Parathyroid adenoma (tissue), 2 donors: ENCODE results near the gene ITFG1.

ENCODE experiments used
- H2AFZ ChIP-seq: fragments of 300-600 bp; sonication (generic); one replicate; pipeline ENCODE4 v1.7.0; 2017; ENCODE audit warnings: antibody characterized with exemption, mild to moderate bottlenecking
- H3K27ac ChIP-seq: fragments of 300-600 bp; sonication (generic); one replicate; pipeline ENCODE4 v1.7.0; 2017
- H3K27me3 ChIP-seq: fragments of 300-600 bp; sonication (generic); one replicate; pipeline ENCODE4 v1.7.0; 2017; ENCODE audit warnings: low read length; ENCODE audit not compliant: control insufficient read depth, insufficient read depth
- H3K36me3 ChIP-seq: fragments of 300-600 bp; sonication (generic); one replicate; pipeline ENCODE4 v1.7.0; 2017; ENCODE audit warnings: low read length; ENCODE audit not compliant: control insufficient read depth, insufficient read depth
- H3K4me1 ChIP-seq: fragments of 300-600 bp; sonication (generic); one replicate; pipeline ENCODE4 v1.7.0; 2017; ENCODE audit warnings: control low read depth
- H3K4me2 ChIP-seq: fragments of 300-600 bp; sonication (generic); one replicate; pipeline ENCODE4 v1.7.0; 2017; ENCODE audit warnings: low read length
- H3K4me3 ChIP-seq: fragments of 300-600 bp; sonication (generic); one replicate; pipeline ENCODE4 v1.7.0; 2017; ENCODE audit warnings: low read depth, low read length
- H3K79me2 ChIP-seq: fragments of 300-600 bp; sonication (generic); one replicate; pipeline ENCODE4 v1.7.0; 2017; ENCODE audit warnings: control low read depth
- H3K9ac ChIP-seq: fragments of 300-600 bp; sonication (generic); one replicate; pipeline ENCODE4 v1.7.0; 2017; ENCODE audit warnings: mild to moderate bottlenecking
- H3K9me3 ChIP-seq: fragments of 300-600 bp; sonication (generic); one replicate; pipeline ENCODE4 v1.7.0; 2017; ENCODE audit warnings: low read length; ENCODE audit not compliant: control insufficient read depth
- CTCF ChIP-seq: fragments of 300-600 bp; sonication (generic); IDR thresholded peaks from one replicate; pipeline ENCODE4 v1.7.0; 2017; ENCODE audit warnings: antibody characterized with exemption, mild to moderate bottlenecking
- donor health status: primary hyperparathyroidism.

ITFG1 gene

GRCh38 chr16:47247690-47248089 lies 213.2 kb downstream of the ITFG1 start:
- no peak overlapping the region for H3K4me2 ChIP-seq
- H2AFZ ChIP-seq, result no peak overlapping the region
- no peaks in the 10 kb centered on the region for H3K4me1 ChIP-seq
- H3K9ac ChIP-seq, result no peak overlapping the region
- no peaks in the 10 kb centered on the region for H3K9me3 ChIP-seq
- H3K36me3 ChIP-seq, result no peaks in the 10 kb centered on the region
- H3K27me3 ChIP-seq, result no peaks in the 10 kb centered on the region
- H3K79me2 ChIP-seq, result no peaks in the 10 kb centered on the region
- no peak overlapping the region for H3K27ac ChIP-seq
- H3K4me3 ChIP-seq, result no peak overlapping the region
- no peak for TF ChIP-seq CTCF

DNA sequence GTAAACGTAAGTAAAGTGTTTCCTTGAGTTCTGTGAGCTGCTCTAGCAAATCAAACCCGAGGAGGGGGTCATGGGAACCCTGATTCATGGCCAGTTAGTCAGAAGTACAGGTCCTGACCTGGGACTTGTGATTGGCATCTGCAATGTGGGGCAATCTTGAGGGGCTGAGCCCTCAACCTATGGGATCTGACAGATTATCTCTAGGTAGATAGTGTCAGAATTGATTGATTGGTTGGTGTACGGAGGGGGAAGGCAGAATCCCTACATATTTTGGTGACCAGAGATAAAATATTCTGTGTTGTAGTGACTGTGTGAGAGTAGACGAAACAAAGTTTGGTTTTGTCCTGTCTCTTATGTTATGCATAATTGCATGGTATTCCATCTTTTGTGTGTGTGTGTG lies 216.7 kb downstream of the ITFG1 start:
- Histone ChIP-seq H2AFZ (no peak overlapping the region), H3K9ac (no peak overlapping the region), H3K9me3 (no peaks in the 10 kb centered on the region), H3K4me3 (no peak overlapping the region), H3K27me3 (no peaks in the 10 kb centered on the region), H3K36me3 (no peaks in the 10 kb centered on the region), H3K4me2 (no peak overlapping the region), H3K27ac (no peak overlapping the region), H3K4me1 (no peaks in the 10 kb centered on the region), H3K79me2 (no peaks in the 10 kb centered on the region)
- TF ChIP-seq CTCF, result no peak

DNA sequence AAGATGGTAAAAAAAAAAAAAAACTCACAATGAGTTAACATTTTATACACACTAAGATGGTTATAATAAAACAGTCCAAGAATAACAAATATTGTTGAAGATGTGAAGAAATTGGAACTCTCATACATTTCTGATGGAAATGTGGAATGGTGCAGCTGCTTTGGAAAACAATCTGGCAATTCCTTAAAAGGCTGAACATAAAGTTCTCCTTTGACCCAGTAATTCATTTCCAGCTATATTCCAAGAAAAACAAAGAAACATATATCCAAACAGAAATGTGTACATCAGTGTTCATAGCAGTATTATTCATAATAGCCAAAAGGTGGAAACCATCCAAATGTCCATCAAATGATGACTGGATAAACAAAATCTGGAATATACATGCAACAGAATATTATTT lies 219.8 kb downstream of the ITFG1 start:
- no peak overlapping the region for H3K4me2 ChIP-seq
- H3K79me2 ChIP-seq, result no peaks in the 10 kb centered on the region
- H2AFZ ChIP-seq, result no peak overlapping the region
- H3K4me1 ChIP-seq, result no peaks in the 10 kb centered on the region
- TF ChIP-seq CTCF, result no peak
- H3K4me3 ChIP-seq, result no peak overlapping the region
- no peaks in the 10 kb centered on the region for H3K27me3 ChIP-seq
- no peaks in the 10 kb centered on the region for H3K36me3 ChIP-seq
- no peak overlapping the region for H3K27ac ChIP-seq
- H3K9me3 ChIP-seq, result no peaks in the 10 kb centered on the region
- no peak overlapping the region for H3K9ac ChIP-seq

DNA sequence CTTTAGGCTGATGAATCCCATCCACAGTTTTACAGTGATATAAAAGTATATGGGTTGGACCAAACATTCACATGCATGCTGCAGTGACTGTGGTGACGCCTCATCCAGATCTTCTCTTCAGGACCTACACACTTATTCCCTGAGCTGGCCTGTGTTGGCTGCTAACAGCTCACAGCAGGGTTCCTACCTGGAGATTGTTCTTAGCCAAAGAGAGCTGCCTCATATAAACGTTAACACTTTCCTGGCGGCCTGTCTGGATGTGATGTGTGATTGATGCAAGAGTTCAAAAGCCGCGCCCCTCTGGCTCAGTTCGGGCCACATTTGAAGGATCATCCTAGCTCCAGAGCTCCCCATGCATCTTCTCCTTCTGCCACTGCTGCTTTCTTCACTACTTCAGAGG lies 224.1 kb downstream of the ITFG1 start:
- H3K9me3 ChIP-seq, result no peaks in the 10 kb centered on the region
- no peaks in the 10 kb centered on the region for H3K4me1 ChIP-seq
- no peak overlapping the region for H3K4me2 ChIP-seq
- H3K27ac ChIP-seq, result no peak overlapping the region
- H3K79me2 ChIP-seq, result no peaks in the 10 kb centered on the region
- no peaks in the 10 kb centered on the region for H3K36me3 ChIP-seq
- no peaks in the 10 kb centered on the region for H3K27me3 ChIP-seq
- no peak overlapping the region for H2AFZ ChIP-seq
- TF ChIP-seq CTCF, result no peak
- H3K4me3 ChIP-seq, result no peak overlapping the region
- no peak overlapping the region for H3K9ac ChIP-seq

DNA sequence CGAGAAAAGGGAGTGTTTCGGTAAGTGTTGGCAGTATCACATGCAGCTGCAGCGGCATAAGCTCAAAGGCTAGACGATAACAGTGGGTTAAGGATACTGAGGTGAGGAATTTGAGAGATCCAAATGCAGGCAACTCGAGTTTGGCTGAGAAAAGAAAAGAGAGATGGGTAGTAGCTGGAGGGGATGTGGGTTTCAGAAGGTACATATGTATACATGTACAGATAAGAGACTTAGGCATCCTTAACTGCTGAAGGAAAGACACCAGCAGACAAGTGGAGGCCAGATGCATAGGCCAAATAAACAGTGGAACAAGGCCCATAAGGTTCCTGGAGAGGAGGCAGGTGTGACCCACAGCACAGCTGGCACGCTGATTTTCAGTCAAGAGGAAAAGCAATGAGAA lies 230.6 kb downstream of the ITFG1 start:
- Histone ChIP-seq H3K4me3 (no peak overlapping the region), H3K9me3 (no peaks in the 10 kb centered on the region), H3K4me1 (no peaks in the 10 kb centered on the region), H3K4me2 (no peak overlapping the region), H3K79me2 (no peaks in the 10 kb centered on the region), H2AFZ (no peak overlapping the region), H3K27ac (no peak overlapping the region), H3K36me3 (no peaks in the 10 kb centered on the region), H3K27me3 (no peaks in the 10 kb centered on the region), H3K9ac (no peak overlapping the region)
- no peak for TF ChIP-seq CTCF
